Breast epithelium (tissue), 3 donors: Measurements from ENCODE around the gene CBFA2T2.

Experiments
- POLR2A ChIP-seq: fragments of 450-650 bp; IDR thresholded peaks from one replicate; pipeline ENCODE4 v1.6.1; 2016; ENCODE audit warnings: antibody characterized with exemption, mild to moderate bottlenecking, moderate library complexity
- POLR2AphosphoS5 ChIP-seq, 3 donors: sonication (generic); formaldehyde crosslinking; IDR thresholded peaks; one replicate each; pipeline ENCODE4 v1.6.1; 2017; ENCODE audit warnings: antibody characterized with exemption in 3 of 3
- TF ChIP-seq, protein P1 (sequence below), 3 donors: fragments of 450-650 bp; IDR thresholded peaks; one replicate each; pipeline ENCODE4 v1.5.1; 2016 to 2017; ENCODE audit warnings: antibody characterized with exemption in 3 of 3, mild to moderate bottlenecking in 3 of 3, moderate library complexity in 3 of 3

DNA sequence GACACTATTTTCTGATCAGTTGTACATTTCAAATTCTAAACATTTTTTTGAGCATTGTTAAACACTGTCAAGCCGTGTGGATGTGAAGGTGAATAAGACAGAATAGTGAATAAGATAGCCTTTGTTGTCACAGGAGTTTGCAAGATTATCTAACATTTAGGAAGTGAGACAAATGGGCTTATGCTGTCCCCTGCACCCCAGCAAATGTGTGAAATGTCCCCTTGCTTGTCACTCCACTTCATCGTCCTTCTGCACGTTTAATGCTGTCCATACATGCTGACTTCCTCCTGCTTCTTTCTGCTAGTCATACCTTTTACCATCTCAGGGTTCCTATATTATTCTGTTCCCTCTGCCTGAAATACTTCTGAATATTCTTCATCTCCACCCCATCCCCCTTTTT lies 62.6 kb downstream of the CBFA2T2 start:
- TF ChIP-seq, protein P1, sequence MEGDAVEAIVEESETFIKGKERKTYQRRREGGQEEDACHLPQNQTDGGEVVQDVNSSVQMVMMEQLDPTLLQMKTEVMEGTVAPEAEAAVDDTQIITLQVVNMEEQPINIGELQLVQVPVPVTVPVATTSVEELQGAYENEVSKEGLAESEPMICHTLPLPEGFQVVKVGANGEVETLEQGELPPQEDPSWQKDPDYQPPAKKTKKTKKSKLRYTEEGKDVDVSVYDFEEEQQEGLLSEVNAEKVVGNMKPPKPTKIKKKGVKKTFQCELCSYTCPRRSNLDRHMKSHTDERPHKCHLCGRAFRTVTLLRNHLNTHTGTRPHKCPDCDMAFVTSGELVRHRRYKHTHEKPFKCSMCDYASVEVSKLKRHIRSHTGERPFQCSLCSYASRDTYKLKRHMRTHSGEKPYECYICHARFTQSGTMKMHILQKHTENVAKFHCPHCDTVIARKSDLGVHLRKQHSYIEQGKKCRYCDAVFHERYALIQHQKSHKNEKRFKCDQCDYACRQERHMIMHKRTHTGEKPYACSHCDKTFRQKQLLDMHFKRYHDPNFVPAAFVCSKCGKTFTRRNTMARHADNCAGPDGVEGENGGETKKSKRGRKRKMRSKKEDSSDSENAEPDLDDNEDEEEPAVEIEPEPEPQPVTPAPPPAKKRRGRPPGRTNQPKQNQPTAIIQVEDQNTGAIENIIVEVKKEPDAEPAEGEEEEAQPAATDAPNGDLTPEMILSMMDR (IDR thresholded peaks at IDR 0.05), result no peak
- TF ChIP-seq POLR2A, result no peak
- TF ChIP-seq POLR2AphosphoS5 (IDR thresholded peaks at IDR 0.05), result no peak
